ENCODE results near the gene SRBD1.

DNA sequence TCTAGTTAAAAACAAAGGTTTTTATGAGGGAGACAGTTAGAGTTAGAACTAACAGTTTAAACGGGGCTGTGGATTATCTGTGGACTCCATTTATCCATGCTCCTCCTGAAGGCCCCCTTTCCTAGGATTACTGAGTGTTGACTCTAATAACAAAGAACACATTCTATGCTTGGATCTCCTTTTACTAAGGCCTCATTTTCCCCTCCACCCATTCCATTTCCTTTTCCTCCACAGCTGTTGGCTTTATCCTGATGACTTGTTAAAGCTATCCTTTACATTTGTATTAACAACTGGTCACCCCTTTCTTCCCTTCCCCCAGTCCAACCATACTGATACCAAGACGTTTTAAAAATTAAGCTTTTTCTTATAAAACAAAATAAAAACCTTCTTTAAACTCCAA lies 220.6 kb downstream of the SRBD1 start:
- TF ChIP-seq POLR2AphosphoS5 (IDR thresholded peaks at IDR 0.05; ENCODE audit: low read depth, low read length) (no peak), SPI1 (IDR thresholded peaks at IDR 0.05; ENCODE audit: low read depth, low read length) (no peak)
